K562 (cell line): ENCODE measurements around the gene EHBP1L1. TPM values are rescaled to one million over a fixed set of nuclear protein-coding genes. Genes with fewer than 3 reads are reported as not detected.

Source experiments
- ATAC-seq: fragments of 200-7000 bp; cut with Tn5 transposase; 3 replicates; pipeline ENCODE4 v1.9.1; 2020; ENCODE audit warnings: moderate library complexity
- BruUV-seq: library from RNA; stranded (reverse); fragments of 400-500 nt; replicated peaks from 2 replicates; lab custom pipeline; 2021; lab: Mats Ljungman, UMichigan
- CTCF ChIA-PET: fragments of 300-600 bp; formaldehyde crosslinking; extraction: SDS; loops from one replicate; lab custom pipeline; 2021; ENCODE audit warnings: low intra/inter-chr PET ratio; lab: Yijun Ruan, JAX
- POLR2A ChIA-PET: fragments of 300-600, 350-650 bp; sonication (Branson Sonifier 250); formaldehyde crosslinking; extraction: SDS; loops from one replicate; lab custom pipeline; 2021; ENCODE audit warnings: antibody characterized with exemption, inconsistent platforms; lab: Yijun Ruan, JAX
- DNase-seq, 4 experiments: peaks; one replicate each; pipeline versions ENCODE4 v3.0.0 to v3.0.0-alpha.2; 2011 to 2018; ENCODE audit warnings: low spot score in 3 of 4, mixed read lengths in 3 of 4; ENCODE audit errors: extremely low read depth in 1 of 4
- FAIRE-seq: peaks from 2 replicates; lab custom pipeline; 2011; peaks lifted over from hg19 to GRCh38; lab: Jason Lieb, UNC
- H2AFZ ChIP-seq: 2 replicates; pipeline ENCODE4 v1.6.0; 2011; ENCODE audit warnings: low read depth, low read length, control low read depth, inconsistent platforms
- H3K27ac ChIP-seq: fragments of 200-600 bp; 3 replicates; pipeline ENCODE4 v1.8.0; 2011; ENCODE audit warnings: low read depth, mild to moderate bottlenecking, control low read depth, inconsistent platforms, low read length, moderate library complexity, mixed read lengths; ENCODE audit errors: extremely low read depth
- H3K27me3 ChIP-seq, 2 experiments: fragments of 300-600 bp in 1 of 2; 2 replicates in 1 of 2; 3 replicates in 1 of 2; pipeline versions ENCODE4 v1.6.0 to v1.8.0; 2011; ENCODE audit warnings: inconsistent platforms in 2 of 2, low read length in 2 of 2, mild to moderate bottlenecking in 1 of 2, mixed read lengths in 1 of 2, moderate library complexity in 1 of 2; ENCODE audit not compliant: control insufficient read depth in 2 of 2, insufficient read depth in 2 of 2
- H3K36me3 ChIP-seq: fragments of 300-600 bp; 3 replicates; pipeline ENCODE4 v1.8.0; 2011; ENCODE audit warnings: mild to moderate bottlenecking, low read length, inconsistent platforms; ENCODE audit not compliant: control insufficient read depth, insufficient read depth
- H3K4me1 ChIP-seq, 2 experiments: fragments of 200-600 bp in 1 of 2; replicated peaks in 1 of 2; 2 replicates in 1 of 2; 3 replicates in 1 of 2; pipeline versions ENCODE4 v1.5.1 to v1.8.0; 2011; ENCODE audit warnings: inconsistent platforms in 2 of 2, low read length in 2 of 2, mild to moderate bottlenecking in 1 of 2, mixed read lengths in 1 of 2, moderate library complexity in 1 of 2; ENCODE audit not compliant: control insufficient read depth in 2 of 2, insufficient read depth in 2 of 2
- H3K4me2 ChIP-seq: 2 replicates; pipeline ENCODE4 v1.6.1; 2011; ENCODE audit warnings: low read length, control low read depth, inconsistent platforms, mixed read lengths; ENCODE audit not compliant: insufficient read depth
- H3K4me3 ChIP-seq: fragments of 200-600 bp; sonication (generic), shearing (Covaris generic); 2 replicates; pipeline ENCODE4 v1.5.1; 2016; ENCODE audit warnings: control low read depth, inconsistent platforms
- H3K79me2 ChIP-seq: fragments of 200-600 bp; 3 replicates; pipeline ENCODE4 v1.8.0; 2011; ENCODE audit warnings: low read length, inconsistent platforms; ENCODE audit not compliant: control insufficient read depth, insufficient read depth
- H3K9ac ChIP-seq, 2 experiments: 2 replicates each; pipeline versions ENCODE4 v1.6.0 to v1.6.1; 2011; ENCODE audit warnings: low read depth in 2 of 2, low read length in 2 of 2, control low read depth in 1 of 2, inconsistent platforms in 1 of 2, mild to moderate bottlenecking in 1 of 2, mixed read lengths in 1 of 2; ENCODE audit not compliant: insufficient read depth in 1 of 2
- H3K9me1 ChIP-seq: one replicate; pipeline ENCODE4 v1.6.0; 2011; ENCODE audit warnings: inconsistent platforms, mild to moderate bottlenecking, low read length, moderate library complexity; ENCODE audit not compliant: control insufficient read depth, insufficient read depth
- H3K9me3 ChIP-seq: replicated peaks from 2 replicates; pipeline ENCODE4 v1.5.1; 2011; ENCODE audit warnings: low read depth, low read length, inconsistent platforms; ENCODE audit not compliant: control insufficient read depth, insufficient read depth
- H4K20me1 ChIP-seq: replicated peaks from 2 replicates; pipeline ENCODE4 v1.6.1; 2011; ENCODE audit warnings: low read length, inconsistent platforms, mixed read lengths; ENCODE audit not compliant: control insufficient read depth, insufficient read depth
- C11orf30 ChIP-seq: fragments of 450-650 bp; IDR thresholded peaks from 2 replicates; pipeline ENCODE4 v1.6.1; 2016; ENCODE audit warnings: low read depth, mild to moderate bottlenecking
- CCNT2 ChIP-seq: IDR thresholded peaks from 2 replicates; pipeline ENCODE4 v1.6.1; 2011; ENCODE audit warnings: borderline replicate concordance, low read depth, mild to moderate bottlenecking, moderate library complexity, mixed read lengths, low read length; ENCODE audit not compliant: insufficient read length; ENCODE audit errors: extremely low read depth
- ESRRB ChIP-seq: fragments of 250-450 bp; sonication (Bioruptor Pico); IDR thresholded peaks from 2 replicates; pipeline ENCODE4 v1.5.0; 2020; ENCODE audit warnings: mild to moderate bottlenecking, moderate library complexity, borderline replicate concordance
- FOXJ2 ChIP-seq: fragments of 200-800 bp; sonication (Bioruptor generic); IDR thresholded peaks from 2 replicates; pipeline ENCODE4 v1.6.1; 2016; ENCODE audit warnings: missing genetic modification characterization, missing compliant biosample characterization
- KDM5B ChIP-seq: fragments of 200-600 bp; sonication (generic); IDR thresholded peaks from 2 replicates; pipeline ENCODE4 v1.6.1; 2012; ENCODE audit warnings: low read depth, mild to moderate bottlenecking, moderate library complexity, low read length, control low read depth, inconsistent platforms; ENCODE audit not compliant: insufficient replicate concordance
- NR1H2 ChIP-seq: sonication (generic); formaldehyde crosslinking; IDR thresholded peaks from 2 replicates; pipeline ENCODE4 v1.4.0; 2020; ENCODE audit warnings: mild to moderate bottlenecking, missing genetic modification reagents
- PCBP2 ChIP-seq: fragments of 200-400 bp; formaldehyde crosslinking; IDR thresholded peaks from 2 replicates; pipeline ENCODE4 v1.6.1; 2018; ENCODE audit warnings: low read length, low read depth, mild to moderate bottlenecking, moderate library complexity; ENCODE audit not compliant: poor library complexity, severe bottlenecking
- ZFX ChIP-seq: sonication (generic); formaldehyde crosslinking; IDR thresholded peaks from 2 replicates; pipeline ENCODE4 v1.8.0; 2022; ENCODE audit warnings: mild to moderate bottlenecking, missing genetic modification reagents, moderate library complexity
- ZKSCAN1 ChIP-seq: fragments of 150-350 bp; IDR thresholded peaks from 2 replicates; pipeline ENCODE4 v1.6.1; 2016; ENCODE audit warnings: low read depth, low read length
- ZNF140 ChIP-seq: fragments of 250-450 bp; sonication (Bioruptor Pico); IDR thresholded peaks from 2 replicates; pipeline ENCODE4 v1.8.0; 2021; ENCODE audit warnings: moderate library complexity, mild to moderate bottlenecking, inconsistent platforms
- ZNF184 ChIP-seq: sonication (generic); formaldehyde crosslinking; IDR thresholded peaks from 2 replicates; pipeline ENCODE4 v1.5.0; 2020; ENCODE audit warnings: missing genetic modification reagents
- WGBS: fragments of 100-300 bp; shearing (Covaris generic); methylation state at CpG from one replicate; pipeline ENCODE4 v1.1.6; 2016; ENCODE audit warnings: low coverage, mixed read lengths; ENCODE audit not compliant: insufficient coverage; ENCODE audit errors: missing lambda C conversion rate; 5-methylcytosine and 5-hydroxymethylcytosine counted together
- in situ Hi-C: fragments of 300-500 bp; cut with MboI; formaldehyde crosslinking; loops from 4 replicates; pipeline ENCODE4 v1.15.0; 2018; ENCODE audit warnings: inconsistent platforms, mixed read lengths
- intact Hi-C: fragments of 100-400 bp; cut with micrococcal nuclease; formaldehyde crosslinking; loops from 2 replicates; pipeline ENCODE4 v1.14.2; 2022
- polyA plus RNA-seq, 8 experiments: library from polyadenylated mRNA; depleted of rRNA in 4 of 8; stranded (reverse) in 5 of 8; unstranded in 3 of 8; fragments of >200 nt; fragmentation: Nextera tagmentation in 2 of 8; fragmentation: Illumina TruSeq in 1 of 8; extraction: Ambion mirVana in 2 of 8; extraction: Trizol in 1 of 8; gene quantifications; 2 replicates each; pipeline versions ENCODE4 v1.2.1 to v1.2.3, GENCODE V29; 2011 to 2014; ENCODE audit warnings: inconsistent platforms in 1 of 8, missing spikeins in 1 of 8
- total RNA-seq, 7 experiments: library from RNA; depleted of rRNA in 6 of 7; stranded (reverse); fragments of >200 nt in 6 of 7; fragmentation: Illumina TruSeq in 2 of 7; extraction: Trizol in 2 of 7; gene quantifications; 2 replicates each; pipeline versions ENCODE4 v1.2.1 to v1.2.3, GENCODE V29; 2011 to 2021; ENCODE audit warnings: low replicate concordance in 1 of 7
- TF ChIP-seq, protein P1 (sequence below): fragments of 450-650 bp; formaldehyde crosslinking; conservative IDR thresholded peaks from 2 replicates; pipeline ENCODE4 v1.4.0; 2022; ENCODE audit warnings: mild to moderate bottlenecking, missing genetic modification characterization
- TF ChIP-seq, protein P2 (sequence below): IDR thresholded peaks from 2 replicates; pipeline ENCODE4 v1.6.1; 2014; ENCODE audit warnings: antibody characterized with exemption
- TF ChIP-seq, protein P3 (sequence below): fragments of 450-650 bp; formaldehyde crosslinking; IDR thresholded peaks from 2 replicates; pipeline ENCODE4 v1.4.0; 2020; ENCODE audit warnings: mild to moderate bottlenecking, moderate library complexity
- TF ChIP-seq, protein P4 (sequence below): sonication (generic); formaldehyde crosslinking; IDR thresholded peaks from 2 replicates; pipeline ENCODE4 v1.8.0; 2023; ENCODE audit warnings: mild to moderate bottlenecking, missing genetic modification reagents

The EHBP1L1 gene
- total and polyA plus RNA-seq, 9 of the 15 experiments (the other 6 are each of a cell fraction or from before 2014, with no cell fraction given) = 0.03 to 87.1 (median 26.3) TPM

DNA sequence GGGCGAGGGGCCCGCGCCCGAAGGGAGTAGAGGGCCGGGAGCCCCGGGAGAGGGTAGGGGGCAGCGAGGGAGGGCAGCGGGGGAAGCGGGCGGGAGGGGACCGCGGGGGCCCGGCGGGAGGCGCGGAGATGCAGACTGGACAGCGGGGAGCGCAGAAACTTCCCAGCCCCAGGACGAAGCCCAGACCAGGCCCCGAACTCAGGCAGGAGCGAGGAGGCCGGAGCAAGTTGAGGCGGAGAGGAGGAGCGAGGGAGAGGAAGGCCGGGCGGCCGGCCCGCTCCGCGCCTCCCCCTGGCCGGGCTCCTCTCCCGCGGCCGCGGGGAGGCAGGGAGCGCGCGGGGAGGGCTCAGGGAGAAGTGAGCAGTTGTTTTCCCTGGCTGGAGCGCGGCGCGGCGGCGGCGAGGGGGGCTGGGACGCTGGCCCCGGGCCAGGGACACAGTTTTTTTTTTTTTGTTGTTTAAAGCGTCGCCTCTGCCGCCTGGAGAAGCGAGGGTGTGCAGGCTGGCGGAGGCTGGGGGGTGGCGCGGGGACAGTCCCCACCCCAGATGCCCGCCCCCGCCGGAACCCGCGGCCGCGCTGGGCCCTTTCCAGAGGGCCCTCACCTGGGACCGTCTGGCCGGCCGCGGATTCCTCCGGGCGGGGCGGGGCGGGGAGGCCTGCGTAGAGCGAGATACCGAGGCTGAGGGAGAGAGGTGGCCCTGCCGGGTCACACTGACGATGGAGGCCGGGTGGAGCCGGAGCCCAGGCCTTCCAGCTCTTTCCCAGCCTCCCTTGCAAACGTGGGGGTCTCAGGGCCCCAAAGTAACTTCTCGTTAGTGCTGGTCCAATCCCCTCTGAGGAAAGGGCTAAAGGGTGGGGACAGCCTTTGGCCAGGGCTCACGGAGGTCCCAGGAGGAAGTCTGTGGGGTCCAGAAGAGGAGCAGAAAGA lies 17.6 kb upstream of the EHBP1L1 start, which contains the start of gene LTBP3:
LTBP3 (minus strand) TSS at position 358 of the 928 bp plus-strand sequence. CDS start 400 bp downstream, outside the sequence.
- Histone ChIP-seq H3K4me3 (peak within 1 kb of the TSS; percentile 41), H3K27me3 (no peaks in the 10 kb centered on the region), H3K9ac (peak within 1 kb of the TSS; percentile 60 to 91; a peak in 3 of 4 replicates), H4K20me1 (no peaks in the 10 kb centered on the region), H3K9me1 (no peaks in the 10 kb centered on the region), H3K36me3 (no peaks in the 10 kb centered on the region), H3K4me1 (peaks cover 54 to 81% of the 10 kb centered on the region in 2 experiments), H2AFZ (peak within 1 kb of the TSS; percentile 94), H3K9me3 (no peaks in the 10 kb centered on the region), H3K4me2 (peak within 1 kb of the TSS; percentile 62), H3K79me2 (no peaks in the 10 kb centered on the region), H3K27ac (peak within 1 kb of the TSS; percentile 68)
- FAIRE-seq (no peak), ATAC-seq (peak; percentile 87), DNase-seq (peak; percentile 85 to 90 (median 88))
- ChIA-PET CTCF (interaction anchor here (0.7 kb wide), 1 partner anchor 10 kb away, joined by 3 read pairs; no protein-coding TSS in a partner anchor), POLR2A (interaction anchor here (0.6 to 3.6 kb wide), 5 partner anchors 13 to 300 kb away, joined by 3 to 22 read pairs (median 3); partner anchors contain the start of genes FAM89B and ZNRD2)
- BruUV-seq = no TSS peak
- 8% methylated on average over 9 of the region's 79 CpGs for WGBS
- intact Hi-C loops (no loop called here), in situ Hi-C loops (no loop called here)
- no peak for TF ChIP-seq PCBP2
- no peak for TF ChIP-seq ZNF140 (CRISPR knock-in tag)
- TF ChIP-seq ESRRB (CRISPR knock-in tag) = no peak
- TF ChIP-seq C11orf30 = no peak
- peak; percentile 33 for TF ChIP-seq KDM5B
- TF ChIP-seq, protein P1, sequence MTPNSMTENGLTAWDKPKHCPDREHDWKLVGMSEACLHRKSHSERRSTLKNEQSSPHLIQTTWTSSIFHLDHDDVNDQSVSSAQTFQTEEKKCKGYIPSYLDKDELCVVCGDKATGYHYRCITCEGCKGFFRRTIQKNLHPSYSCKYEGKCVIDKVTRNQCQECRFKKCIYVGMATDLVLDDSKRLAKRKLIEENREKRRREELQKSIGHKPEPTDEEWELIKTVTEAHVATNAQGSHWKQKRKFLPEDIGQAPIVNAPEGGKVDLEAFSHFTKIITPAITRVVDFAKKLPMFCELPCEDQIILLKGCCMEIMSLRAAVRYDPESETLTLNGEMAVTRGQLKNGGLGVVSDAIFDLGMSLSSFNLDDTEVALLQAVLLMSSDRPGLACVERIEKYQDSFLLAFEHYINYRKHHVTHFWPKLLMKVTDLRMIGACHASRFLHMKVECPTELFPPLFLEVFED (CRISPR knock-in tag) = no peak
- TF ChIP-seq FOXJ2 (tag) = peak; percentile 43; the same call in 1 of the 2 replicates
- TF ChIP-seq, protein P2, sequence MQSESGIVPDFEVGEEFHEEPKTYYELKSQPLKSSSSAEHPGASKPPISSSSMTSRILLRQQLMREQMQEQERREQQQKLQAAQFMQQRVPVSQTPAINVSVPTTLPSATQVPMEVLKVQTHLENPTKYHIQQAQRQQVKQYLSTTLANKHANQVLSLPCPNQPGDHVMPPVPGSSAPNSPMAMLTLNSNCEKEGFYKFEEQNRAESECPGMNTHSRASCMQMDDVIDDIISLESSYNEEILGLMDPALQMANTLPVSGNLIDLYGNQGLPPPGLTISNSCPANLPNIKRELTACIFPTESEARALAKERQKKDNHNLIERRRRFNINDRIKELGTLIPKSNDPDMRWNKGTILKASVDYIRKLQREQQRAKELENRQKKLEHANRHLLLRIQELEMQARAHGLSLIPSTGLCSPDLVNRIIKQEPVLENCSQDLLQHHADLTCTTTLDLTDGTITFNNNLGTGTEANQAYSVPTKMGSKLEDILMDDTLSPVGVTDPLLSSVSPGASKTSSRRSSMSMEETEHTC = no peak
- TF ChIP-seq, protein P3, sequence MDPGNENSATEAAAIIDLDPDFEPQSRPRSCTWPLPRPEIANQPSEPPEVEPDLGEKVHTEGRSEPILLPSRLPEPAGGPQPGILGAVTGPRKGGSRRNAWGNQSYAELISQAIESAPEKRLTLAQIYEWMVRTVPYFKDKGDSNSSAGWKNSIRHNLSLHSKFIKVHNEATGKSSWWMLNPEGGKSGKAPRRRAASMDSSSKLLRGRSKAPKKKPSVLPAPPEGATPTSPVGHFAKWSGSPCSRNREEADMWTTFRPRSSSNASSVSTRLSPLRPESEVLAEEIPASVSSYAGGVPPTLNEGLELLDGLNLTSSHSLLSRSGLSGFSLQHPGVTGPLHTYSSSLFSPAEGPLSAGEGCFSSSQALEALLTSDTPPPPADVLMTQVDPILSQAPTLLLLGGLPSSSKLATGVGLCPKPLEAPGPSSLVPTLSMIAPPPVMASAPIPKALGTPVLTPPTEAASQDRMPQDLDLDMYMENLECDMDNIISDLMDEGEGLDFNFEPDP (CRISPR knock-in tag) = no peak
- no peak for TF ChIP-seq ZKSCAN1
- no peak for TF ChIP-seq NR1H2
- peak; percentile 72 for TF ChIP-seq ZFX (CRISPR knock-in tag)
- peak; percentile 69 for TF ChIP-seq CCNT2
- no peak for TF ChIP-seq ZNF184
- TF ChIP-seq, protein P4, sequence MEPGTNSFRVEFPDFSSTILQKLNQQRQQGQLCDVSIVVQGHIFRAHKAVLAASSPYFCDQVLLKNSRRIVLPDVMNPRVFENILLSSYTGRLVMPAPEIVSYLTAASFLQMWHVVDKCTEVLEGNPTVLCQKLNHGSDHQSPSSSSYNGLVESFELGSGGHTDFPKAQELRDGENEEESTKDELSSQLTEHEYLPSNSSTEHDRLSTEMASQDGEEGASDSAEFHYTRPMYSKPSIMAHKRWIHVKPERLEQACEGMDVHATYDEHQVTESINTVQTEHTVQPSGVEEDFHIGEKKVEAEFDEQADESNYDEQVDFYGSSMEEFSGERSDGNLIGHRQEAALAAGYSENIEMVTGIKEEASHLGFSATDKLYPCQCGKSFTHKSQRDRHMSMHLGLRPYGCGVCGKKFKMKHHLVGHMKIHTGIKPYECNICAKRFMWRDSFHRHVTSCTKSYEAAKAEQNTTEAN = no peak
